IPS-15b (cell line): ENCODE results near the gene HIVEP3.

Source experiments
- H3K27me3 ChIP-seq: one replicate; pipeline ENCODE4 v1.6.1; 2013; ENCODE audit warnings: low read length; ENCODE audit not compliant: control insufficient read depth, insufficient read depth
- H3K36me3 ChIP-seq: one replicate; pipeline ENCODE4 v1.6.1; 2013; ENCODE audit warnings: low read length; ENCODE audit not compliant: control insufficient read depth, insufficient read depth
- H3K4me1 ChIP-seq: one replicate; pipeline ENCODE4 v1.6.1; 2013; ENCODE audit warnings: mild to moderate bottlenecking, low read length; ENCODE audit not compliant: control insufficient read depth, insufficient read depth
- H3K4me3 ChIP-seq: one replicate; pipeline ENCODE4 v1.5.1; 2013; ENCODE audit warnings: low read depth, low read length
- H3K9ac ChIP-seq: one replicate; pipeline ENCODE4 v1.6.1; 2013; ENCODE audit warnings: low read depth, mild to moderate bottlenecking, low read length
- H3K9me3 ChIP-seq: one replicate; pipeline ENCODE4 v1.6.1; 2013; ENCODE audit warnings: mild to moderate bottlenecking, low read length; ENCODE audit not compliant: control insufficient read depth, insufficient read depth

HIVEP3 gene

GRCh38 chr1:41614818-41615217 lies 303.9 kb downstream of the HIVEP3 start:
- Histone ChIP-seq H3K36me3 (no peaks in the 10 kb centered on the region), H3K9me3 (no peaks in the 10 kb centered on the region), H3K4me1 (no peaks in the 10 kb centered on the region), H3K4me3 (no peak overlapping the region), H3K9ac (no peak overlapping the region), H3K27me3 (no peaks in the 10 kb centered on the region)

GRCh38 chr1:41613689-41614574 lies 304.8 kb downstream of the HIVEP3 start:
- Histone ChIP-seq H3K4me1 (no peaks in the 10 kb centered on the region), H3K9me3 (no peaks in the 10 kb centered on the region), H3K9ac (no peak overlapping the region), H3K27me3 (no peaks in the 10 kb centered on the region), H3K36me3 (no peaks in the 10 kb centered on the region), H3K4me3 (no peak overlapping the region)

- Histone ChIP-seq H3K36me3 (no peaks in the 10 kb centered on the region), H3K9me3 (no peaks in the 10 kb centered on the region), H3K4me1 (no peaks in the 10 kb centered on the region), H3K9ac (no peak overlapping the region), H3K27me3 (no peaks in the 10 kb centered on the region), H3K4me3 (no peak overlapping the region)
These were observed 305.8 kb downstream of the HIVEP3 start for GRCh38 chr1:41612953-41613352.

- H3K9me3 ChIP-seq, result no peaks in the 10 kb centered on the region
These were observed 306.7 kb downstream of the HIVEP3 start for GRCh38 chr1:41611932-41612450.

GRCh38 chr1:41611068-41611931 lies 307.4 kb downstream of the HIVEP3 start:
- Histone ChIP-seq H3K4me3 (no peak overlapping the region), H3K27me3 (no peaks in the 10 kb centered on the region), H3K36me3 (no peaks in the 10 kb centered on the region), H3K4me1 (no peaks in the 10 kb centered on the region), H3K9ac (no peak overlapping the region), H3K9me3 (no peaks in the 10 kb centered on the region)

More at GRCh38 chr1:41611932-41612450, 306.7 kb downstream of the HIVEP3 start:
- Histone ChIP-seq H3K27me3 (no peaks in the 10 kb centered on the region), H3K9ac (no peak overlapping the region), H3K36me3 (no peaks in the 10 kb centered on the region), H3K4me3 (no peak overlapping the region), H3K4me1 (no peaks in the 10 kb centered on the region)

GRCh38 chr1:41610361-41610760 lies 308.4 kb downstream of the HIVEP3 start:
- Histone ChIP-seq H3K9me3 (no peaks in the 10 kb centered on the region), H3K4me1 (no peaks in the 10 kb centered on the region), H3K27me3 (no peaks in the 10 kb centered on the region), H3K4me3 (no peak overlapping the region), H3K36me3 (no peaks in the 10 kb centered on the region), H3K9ac (no peak overlapping the region)

GRCh38 chr1:41609166-41609883 lies 309.4 kb downstream of the HIVEP3 start:
- H3K36me3 ChIP-seq, result no peaks in the 10 kb centered on the region
- H3K4me1 ChIP-seq, result no peaks in the 10 kb centered on the region
- no peaks in the 10 kb centered on the region for H3K9me3 ChIP-seq
- H3K4me3 ChIP-seq, result no peak overlapping the region
- H3K27me3 ChIP-seq, result no peaks in the 10 kb centered on the region
- no peak overlapping the region for H3K9ac ChIP-seq

- H3K4me1 ChIP-seq, result no peaks in the 10 kb centered on the region
- H3K4me3 ChIP-seq, result no peak overlapping the region
These were observed 310.5 kb downstream of the HIVEP3 start for GRCh38 chr1:41608211-41608610.

GRCh38 chr1:41607808-41608207 lies 310.9 kb downstream of the HIVEP3 start:
- Histone ChIP-seq H3K4me3 (no peak overlapping the region), H3K36me3 (no peaks in the 10 kb centered on the region), H3K4me1 (no peaks in the 10 kb centered on the region), H3K9ac (no peak overlapping the region), H3K9me3 (no peaks in the 10 kb centered on the region), H3K27me3 (no peaks in the 10 kb centered on the region)

More at GRCh38 chr1:41608211-41608610, 310.5 kb downstream of the HIVEP3 start:
- Histone ChIP-seq H3K27me3 (no peaks in the 10 kb centered on the region), H3K9me3 (no peaks in the 10 kb centered on the region), H3K36me3 (no peaks in the 10 kb centered on the region), H3K9ac (no peak overlapping the region)

GRCh38 chr1:41599912-41600311 lies 318.8 kb downstream of the HIVEP3 start:
- H3K36me3 ChIP-seq, result no peaks in the 10 kb centered on the region
- no peaks in the 10 kb centered on the region for H3K9me3 ChIP-seq
- no peaks in the 10 kb centered on the region for H3K4me1 ChIP-seq
- H3K9ac ChIP-seq, result no peak overlapping the region
- no peaks in the 10 kb centered on the region for H3K27me3 ChIP-seq
- no peak overlapping the region for H3K4me3 ChIP-seq

- Histone ChIP-seq H3K4me3 (no peak overlapping the region), H3K9ac (no peak overlapping the region), H3K9me3 (no peaks in the 10 kb centered on the region), H3K4me1 (no peaks in the 10 kb centered on the region), H3K27me3 (no peaks in the 10 kb centered on the region), H3K36me3 (no peaks in the 10 kb centered on the region)
These were observed 320.4 kb downstream of the HIVEP3 start for GRCh38 chr1:41598325-41598724.
